Measurements from ENCODE around the gene CYSLTR2. TPM values are rescaled to one million over a fixed set of nuclear protein-coding genes. Genes with fewer than 3 reads are reported as not detected.
"Not testable (repeated sequence)": the region's sequence is repeated elsewhere in the genome, so short reads cannot be mapped to it uniquely, and the experiment has no call there.

The CYSLTR2 gene
- total RNA-seq, 1 donor from 2014 or later, result 1.1 TPM

- not testable (repeated sequence) for DNase-seq
These were observed 42.9 kb downstream of the CYSLTR2 start for GRCh38 chr13:48696676-48697075.

- DNase-seq, result no peak
These were observed 53.7 kb downstream of the CYSLTR2 start for GRCh38 chr13:48707405-48707804.

- DNase-seq, result no peak
These were observed 55.0 kb downstream of the CYSLTR2 start for GRCh38 chr13:48708764-48709163.

DNA sequence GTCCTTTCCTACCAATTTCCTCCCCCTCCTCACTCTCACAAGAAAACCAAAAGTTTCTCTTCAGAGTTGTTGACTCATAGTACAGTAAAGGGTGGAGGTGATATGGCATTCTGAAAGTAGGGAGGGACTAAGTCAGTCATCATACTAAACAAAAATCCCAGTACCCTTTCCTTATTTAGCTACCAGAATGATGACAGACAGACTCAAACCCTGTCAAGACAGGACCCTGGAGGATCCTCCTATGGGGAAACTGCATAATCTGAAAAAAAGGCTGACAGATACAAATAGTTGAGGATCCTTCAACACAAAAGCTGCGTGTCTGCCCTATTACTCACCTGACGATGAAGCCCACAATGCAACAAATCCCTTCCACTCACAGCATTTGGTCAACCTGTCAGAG lies 55.5 kb downstream of the CYSLTR2 start:
- DNase-seq, result no peak

- DNase-seq, result no peak
These were observed 56.4 kb downstream of the CYSLTR2 start for GRCh38 chr13:48710160-48710559.

DNA sequence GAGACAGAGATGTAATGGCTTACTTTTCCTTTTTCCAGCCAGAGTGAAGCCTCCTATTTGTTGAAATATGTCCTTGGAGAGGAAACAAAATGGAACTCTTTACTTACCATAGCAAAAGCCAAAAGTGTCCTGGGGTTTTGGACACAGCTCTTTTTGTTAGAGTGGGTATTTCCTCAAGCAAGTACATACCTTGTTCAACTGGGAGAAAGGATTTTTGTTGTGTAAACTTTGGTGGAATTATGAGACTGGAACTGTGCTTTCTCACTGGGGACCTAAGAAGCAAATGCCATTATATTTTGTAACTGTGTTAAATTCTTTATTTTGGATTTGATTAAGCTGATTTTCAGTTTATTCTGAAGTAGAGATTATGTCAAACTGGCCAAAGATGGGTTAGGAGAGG lies 58.4 kb downstream of the CYSLTR2 start:
- DNase-seq, result no peak

DNA sequence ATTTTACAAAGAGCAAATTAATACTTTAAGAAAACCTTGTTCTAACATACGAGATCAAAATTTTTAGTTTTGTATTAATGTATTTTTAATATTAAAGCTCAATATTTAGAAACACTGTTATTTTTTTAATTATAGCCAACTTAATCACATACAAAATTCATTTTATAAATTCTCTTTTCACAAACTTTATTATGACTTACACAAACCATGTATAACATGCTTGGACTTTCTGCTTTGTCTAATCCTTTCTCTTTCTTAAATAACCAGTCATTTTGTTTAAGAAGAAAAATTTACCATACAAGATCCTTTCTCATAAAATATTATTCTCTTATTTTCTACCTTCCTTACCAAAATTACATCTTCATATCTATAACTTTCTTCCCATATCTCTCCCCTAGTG lies 62.2 kb downstream of the CYSLTR2 start:
- no peak for DNase-seq

- DNase-seq, result no peak
These were observed 66.9 kb downstream of the CYSLTR2 start for GRCh38 chr13:48720621-48721020.

DNA sequence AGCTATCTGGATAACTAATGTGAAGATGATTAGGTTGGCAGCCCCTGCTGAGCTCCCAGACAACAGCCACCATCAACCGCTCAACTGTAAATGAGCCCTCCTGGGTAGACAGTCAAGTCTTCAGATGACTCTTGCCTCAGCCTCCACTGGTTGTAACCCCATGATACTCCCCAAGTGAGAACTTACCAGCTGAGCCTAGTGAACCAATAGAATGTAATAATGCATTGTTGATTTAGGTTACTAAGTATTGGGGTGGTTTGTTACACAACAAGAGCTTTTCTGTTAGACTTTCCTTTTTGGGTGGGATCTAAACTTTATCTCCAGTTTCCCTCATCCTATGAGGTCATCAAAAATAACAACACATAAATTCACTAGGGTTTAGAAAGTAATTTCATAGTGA lies 69.4 kb downstream of the CYSLTR2 start:
- no peak for DNase-seq

DNA sequence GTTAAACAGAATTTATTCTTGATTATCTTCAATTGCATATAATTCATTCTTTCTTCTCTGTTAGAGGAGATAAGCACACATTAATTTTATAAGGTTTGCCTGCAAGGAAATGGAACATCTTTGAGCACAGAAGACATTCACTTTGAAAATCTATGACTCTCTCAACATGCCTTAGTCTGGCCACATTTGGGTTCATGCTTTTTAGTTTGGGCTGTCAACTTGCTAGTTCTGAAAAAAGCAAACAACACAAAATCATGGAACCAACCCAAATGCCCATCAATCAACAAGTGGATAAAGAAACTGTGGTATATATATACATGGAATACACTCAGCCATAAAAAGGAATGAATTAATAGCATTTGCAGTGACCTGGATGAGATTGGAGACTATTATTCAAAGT lies 71.5 kb downstream of the CYSLTR2 start:
- DNase-seq, result no peak

DNA sequence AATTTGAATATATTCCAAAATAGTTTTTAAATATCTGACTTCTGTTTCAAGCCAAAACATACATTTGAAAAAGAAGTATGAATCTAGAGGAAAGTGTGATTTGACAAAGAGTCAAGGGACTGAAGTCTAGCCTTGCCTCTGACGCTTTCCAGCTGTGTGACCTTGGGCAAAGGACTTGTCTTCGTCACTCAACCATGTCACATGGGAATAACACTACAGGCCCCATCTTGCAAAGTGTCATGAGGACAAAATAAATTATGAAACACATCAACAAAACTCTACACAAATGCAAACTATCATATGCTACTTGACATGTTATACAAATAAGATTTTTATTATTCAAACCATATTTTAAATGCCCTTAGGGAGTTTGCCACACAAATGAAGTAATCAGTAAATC lies 73.0 kb downstream of the CYSLTR2 start:
- no peak for DNase-seq

- no peak for DNase-seq
These were observed 73.7 kb downstream of the CYSLTR2 start for GRCh38 chr13:48727241-48728011.

DNA sequence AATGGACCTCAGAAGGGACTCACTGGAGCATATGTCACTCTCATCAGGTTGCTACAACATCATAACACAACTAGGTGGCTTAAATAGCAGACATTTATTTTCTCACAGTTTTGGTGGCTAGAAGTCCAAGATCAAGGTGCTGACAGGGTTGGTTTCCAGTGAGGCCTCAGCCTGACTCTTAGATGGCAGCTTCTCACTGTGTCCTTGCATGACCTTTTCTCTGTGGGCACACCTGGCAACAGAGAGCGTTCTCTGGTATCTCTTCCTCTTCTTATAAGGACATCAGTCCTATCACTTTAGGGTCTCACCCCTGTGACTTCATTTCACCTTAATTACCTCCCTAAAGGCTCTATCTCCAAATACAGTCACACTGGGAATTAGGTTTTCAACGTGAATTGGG lies 74.5 kb downstream of the CYSLTR2 start:
- DNase-seq, result no peak

GRCh38 chr13:48728876-48729275 lies 75.1 kb downstream of the CYSLTR2 start:
- DNase-seq, result no peak

GRCh38 chr13:48729856-48730255 lies 76.1 kb downstream of the CYSLTR2 start:
- DNase-seq, result no peak

- DNase-seq, result no peak
These were observed 77.4 kb downstream of the CYSLTR2 start for GRCh38 chr13:48731001-48731658.

DNA sequence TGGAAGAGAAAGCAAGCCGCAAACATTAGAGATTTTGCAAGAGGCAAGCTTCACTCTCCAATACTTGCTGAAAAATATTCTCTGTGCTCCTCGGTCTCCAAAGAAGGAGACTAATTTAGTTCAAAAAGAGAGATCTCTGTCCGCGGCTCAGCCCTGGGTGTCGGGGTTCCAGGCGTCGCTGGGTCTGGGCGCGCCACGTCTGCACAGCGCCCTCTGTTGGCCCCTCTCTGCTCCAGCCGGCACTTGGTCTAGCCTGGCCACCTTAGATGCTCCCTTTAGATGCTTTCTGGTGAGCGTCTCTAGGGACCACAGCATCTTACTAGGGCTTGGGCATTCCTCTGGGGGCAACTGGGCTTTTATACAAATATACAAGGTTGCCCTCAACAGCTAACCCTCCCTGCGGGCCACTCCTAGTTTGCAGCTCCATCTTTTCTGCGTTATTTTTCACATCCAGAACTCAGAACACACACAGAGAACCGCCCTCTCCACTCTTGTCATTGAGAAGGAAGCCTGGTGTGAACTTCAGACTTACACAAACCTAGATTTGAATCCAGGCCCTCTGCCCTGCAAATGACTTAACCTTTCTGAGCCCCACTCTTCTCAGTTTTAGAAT lies 78.3 kb downstream of the CYSLTR2 start:
- DNase-seq, result no peak

- no peak for DNase-seq
These were observed 80.1 kb downstream of the CYSLTR2 start for GRCh38 chr13:48733739-48734335.

GRCh38 chr13:48735571-48735970 lies 81.8 kb downstream of the CYSLTR2 start:
- no peak for DNase-seq

DNA sequence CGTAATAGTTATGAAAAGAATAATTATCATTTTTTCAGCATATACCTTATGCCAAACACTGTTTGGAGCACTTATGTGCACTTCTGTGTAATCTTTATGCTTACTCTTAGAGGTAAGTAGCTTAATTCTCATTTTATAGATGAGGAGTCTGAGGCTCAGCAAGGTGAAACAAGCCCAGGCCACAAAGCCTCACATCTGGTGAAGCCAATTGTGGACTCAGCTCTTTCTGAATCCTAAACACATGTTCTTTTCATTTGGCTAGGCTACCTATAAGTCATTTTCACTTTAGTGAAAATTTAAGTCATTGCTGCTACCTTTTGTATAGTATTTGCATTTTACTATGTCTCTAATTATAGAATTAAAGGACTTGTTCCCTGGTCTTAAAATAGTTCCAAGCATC lies 84.0 kb downstream of the CYSLTR2 start:
- DNase-seq, result no peak

- no peak for DNase-seq
These were observed 84.6 kb downstream of the CYSLTR2 start for GRCh38 chr13:48738311-48738710.

GRCh38 chr13:48739386-48739964 lies 85.7 kb downstream of the CYSLTR2 start:
- DNase-seq, result no peak

DNA sequence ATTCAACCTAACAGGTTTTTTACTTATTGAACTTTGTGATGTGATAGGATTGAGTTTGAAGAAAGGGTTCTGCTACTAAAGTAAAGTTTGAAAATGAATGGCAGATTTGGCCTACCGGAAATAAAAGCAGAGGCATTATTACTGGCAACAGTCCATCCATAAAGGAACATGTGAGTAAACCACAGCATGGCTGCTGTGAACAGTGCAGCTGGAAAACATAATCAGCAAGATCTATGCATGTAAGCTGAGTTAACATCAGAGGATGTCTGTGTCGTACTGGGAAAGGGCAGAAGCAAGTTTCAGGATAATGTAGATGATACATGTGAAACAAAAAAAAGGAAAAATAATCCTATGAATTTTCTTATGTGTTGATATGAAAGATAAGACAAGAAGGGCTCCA lies 87.6 kb downstream of the CYSLTR2 start:
- DNase-seq, result no peak

Data from occipital lobe (tissue), 2 donors.